Bone marrow (tissue), 2 donors: ENCODE measurements around the gene PLEKHG4.

ENCODE experiments used
- DNase-seq, 2 donors: peaks; one replicate each; lab custom pipeline; 2025; lab: John Stamatoyannopoulos, UW

Gene PLEKHG4

GRCh38 chr16:67260426-67261063 is 18.8 kb upstream of the PLEKHG4 start:
- peak in 1 of 2 donors; percentile 50 for DNase-seq

DNA sequence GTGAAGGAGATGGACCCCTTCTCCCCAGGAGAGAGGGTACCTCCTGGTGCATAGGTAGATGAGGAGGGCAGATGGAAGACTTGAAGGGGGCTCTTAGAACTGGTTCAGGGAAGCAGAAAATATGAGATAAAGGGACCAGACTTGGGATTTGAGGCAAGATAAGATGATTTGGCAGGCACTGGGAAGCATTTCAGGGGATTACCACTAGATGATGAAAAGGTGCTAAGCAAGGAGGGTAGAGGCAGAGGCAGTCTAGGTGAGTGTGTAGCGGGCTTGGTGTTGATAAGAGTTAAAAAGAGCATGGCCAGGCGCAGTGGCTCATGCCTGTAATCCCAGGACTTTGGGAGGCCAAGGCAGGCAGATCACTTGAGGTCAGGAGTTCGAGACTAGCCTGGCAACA is 16.1 kb upstream of the PLEKHG4 start:
- DNase-seq, result no peak

GRCh38 chr16:67264277-67264676 is 15.1 kb upstream of the PLEKHG4 start:
- DNase-seq, result no peak

GRCh38 chr16:67264866-67265265 is 14.5 kb upstream of the PLEKHG4 start:
- DNase-seq, result no peak

GRCh38 chr16:67265834-67266233 is 13.5 kb upstream of the PLEKHG4 start:
- no peak for DNase-seq

- DNase-seq, result no peak
Observed at GRCh38 chr16:67268136-67268579, 11.2 kb upstream of the PLEKHG4 start.

GRCh38 chr16:67269766-67270165 is 9.6 kb upstream of the PLEKHG4 start:
- DNase-seq, result no peak

DNA sequence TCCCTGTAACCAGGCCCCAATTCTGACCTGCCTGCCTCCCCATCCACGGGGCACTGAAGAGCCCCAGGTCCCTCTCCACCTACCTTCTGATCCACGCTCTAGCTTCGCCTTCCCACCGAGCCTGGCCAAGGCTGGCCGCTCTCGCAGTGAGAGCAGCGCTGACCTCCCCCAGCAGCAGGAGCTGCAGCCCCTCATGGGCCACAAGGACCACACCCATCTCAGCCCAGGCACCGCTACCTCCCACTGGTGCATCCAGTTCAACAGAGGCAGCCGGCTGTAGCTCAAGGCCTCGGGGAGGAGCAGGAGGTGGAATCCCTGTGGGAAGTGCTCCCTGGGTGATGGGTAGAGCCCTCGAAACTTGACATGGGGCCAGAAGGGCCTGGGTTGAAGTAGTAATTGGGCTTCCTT is 8.4 kb upstream of the PLEKHG4 start:
- DNase-seq, result no peak

DNA sequence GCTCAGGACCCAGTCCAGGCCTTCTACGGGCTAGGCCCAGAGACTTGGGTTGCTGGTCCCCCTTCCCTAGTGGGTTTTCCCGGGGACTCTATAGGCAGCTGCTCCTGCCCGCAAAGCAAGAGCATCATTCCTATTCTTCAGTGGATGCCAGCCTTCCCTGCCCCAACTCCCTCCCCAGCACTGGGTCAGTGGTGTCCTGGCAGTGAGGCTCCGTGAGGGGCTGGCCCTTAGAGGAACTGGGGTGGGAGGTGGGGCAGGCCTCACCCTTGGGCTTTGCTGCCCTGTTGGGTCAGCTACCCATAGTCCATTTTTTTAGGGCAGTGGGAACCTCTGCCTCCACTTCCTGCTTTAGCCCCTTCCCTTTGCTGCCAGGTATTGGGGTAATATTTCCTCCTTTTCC is 7.9 kb upstream of the PLEKHG4 start:
- DNase-seq, result no peak

- no peak for DNase-seq
Observed at GRCh38 chr16:67275321-67275720, 4.0 kb upstream of the PLEKHG4 start.

DNA sequence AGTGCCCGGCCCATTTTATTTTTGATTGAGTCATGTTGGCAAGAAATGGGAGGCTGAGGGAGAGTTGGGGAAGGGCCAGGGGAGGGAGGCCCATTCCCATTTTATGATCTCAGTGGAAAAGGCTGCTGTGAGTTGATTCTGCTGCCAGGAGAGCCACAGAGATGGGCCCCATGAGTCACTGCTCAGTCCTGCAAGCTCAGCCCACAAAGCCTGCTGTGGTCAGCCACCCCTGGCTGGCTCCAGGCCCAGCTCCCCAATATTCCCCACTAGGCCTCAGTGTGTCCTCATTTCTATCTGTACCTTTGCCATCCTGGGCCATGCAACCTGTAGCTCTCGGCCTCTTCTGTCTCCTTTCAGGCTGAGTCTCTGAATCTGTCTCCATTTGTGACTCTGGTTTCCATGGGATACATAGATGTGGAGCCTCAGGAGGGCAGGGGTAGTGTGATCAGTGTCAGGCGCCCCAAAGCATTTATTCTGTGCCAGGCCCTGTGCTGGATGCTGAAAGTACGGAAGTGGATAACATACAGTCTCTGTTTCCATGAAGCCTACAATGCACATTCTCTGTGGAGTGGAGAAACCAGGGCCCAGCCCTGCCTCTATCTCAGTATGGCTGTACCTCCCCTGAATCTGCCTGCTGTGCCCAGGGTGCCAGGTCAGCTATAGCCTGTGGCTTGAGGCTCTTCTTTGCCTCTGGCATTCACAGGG is 1.9 kb upstream of the PLEKHG4 start:
- no peak for DNase-seq

DNA sequence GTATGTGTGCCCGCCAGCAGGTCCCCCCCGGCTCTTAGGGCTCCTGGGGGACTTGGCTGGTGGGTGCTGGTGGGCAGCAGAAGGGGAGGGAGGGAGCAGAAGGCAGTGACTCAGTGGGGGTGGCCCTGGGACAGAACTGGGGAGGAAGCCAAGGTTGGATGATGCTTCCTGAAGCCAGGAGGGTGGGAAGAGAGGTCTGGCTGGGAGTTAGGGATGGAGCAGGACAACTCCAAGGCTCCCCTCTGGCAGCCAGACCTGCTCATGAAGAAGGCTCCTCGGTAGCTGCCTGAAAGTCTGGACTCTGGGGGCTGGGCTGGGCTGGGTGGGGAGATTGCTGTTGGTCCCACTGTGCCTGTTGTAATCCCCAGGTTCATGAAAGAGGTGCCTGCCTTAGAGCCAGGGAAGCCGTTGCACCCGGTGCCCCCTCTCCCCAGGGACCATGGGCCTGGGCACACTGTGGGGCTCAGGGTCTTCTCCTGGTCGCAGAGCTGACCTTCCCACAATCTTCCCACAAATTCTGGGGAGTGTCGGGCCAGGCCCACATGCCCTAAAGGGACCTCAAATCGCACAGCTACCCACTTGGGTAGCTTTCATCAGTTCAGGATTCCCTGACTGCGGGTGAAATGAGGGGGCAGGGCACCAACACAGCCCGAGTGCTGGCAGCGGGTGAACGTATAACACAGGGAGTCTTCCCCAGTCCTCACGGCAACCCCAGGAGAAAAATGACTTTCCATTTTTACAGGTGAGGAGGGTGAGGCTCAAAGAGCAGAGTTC is 1.1 kb upstream of the PLEKHG4 start:
- DNase-seq, result no peak

GRCh38 chr16:67278773-67279295 is 498 bp upstream of the PLEKHG4 start:
- DNase-seq, result peak in 1 of 2 donors; percentile 62

DNA sequence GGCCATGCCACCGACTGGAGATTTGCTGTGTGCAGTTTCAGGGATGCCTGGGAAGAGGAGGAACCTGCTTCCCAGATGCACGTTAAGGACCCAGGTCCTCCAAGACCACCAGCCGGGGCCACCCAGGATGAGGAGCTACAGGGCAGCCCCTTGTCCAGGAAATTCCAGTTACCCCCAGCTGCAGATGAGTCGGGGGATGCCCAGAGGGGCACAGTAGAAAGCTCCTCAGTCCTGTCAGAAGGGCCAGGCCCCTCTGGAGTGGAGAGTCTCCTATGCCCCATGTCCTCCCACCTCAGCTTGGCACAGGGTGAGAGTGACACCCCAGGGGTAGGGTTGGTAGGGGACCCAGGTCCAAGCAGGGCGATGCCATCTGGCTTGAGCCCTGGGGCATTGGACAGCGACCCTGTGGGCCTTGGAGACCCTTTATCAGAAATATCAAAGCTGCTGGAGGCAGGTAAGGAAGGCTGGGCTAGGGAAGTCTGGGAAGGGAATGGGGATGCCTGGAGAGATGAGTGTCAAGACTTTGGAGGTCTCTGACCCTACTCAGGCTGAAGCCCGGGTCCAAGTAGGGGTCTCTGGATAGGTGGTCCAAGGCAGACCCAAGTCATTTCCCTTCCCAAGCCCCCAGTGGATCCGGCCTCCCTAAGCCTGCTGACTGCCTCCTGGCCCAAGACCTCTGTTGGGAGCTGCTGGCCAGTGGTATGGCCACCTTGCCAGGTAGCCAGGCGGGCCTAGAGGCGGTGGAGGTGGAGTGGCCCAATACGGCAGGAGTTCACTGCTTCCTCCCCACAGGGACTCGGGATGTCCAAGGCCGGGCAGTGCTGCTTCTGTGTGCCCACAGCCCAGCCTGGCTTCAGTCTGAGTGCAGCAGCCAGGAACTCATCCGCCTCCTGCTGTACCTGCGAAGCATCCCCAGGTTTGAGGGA is 1.0 kb downstream of the PLEKHG4 start:
- no peak for DNase-seq

- no peak for DNase-seq
Observed at GRCh38 chr16:67281536-67282446, 2.5 kb downstream of the PLEKHG4 start.

GRCh38 chr16:67282447-67282805 is 3.1 kb downstream of the PLEKHG4 start:
- DNase-seq, result no peak

DNA sequence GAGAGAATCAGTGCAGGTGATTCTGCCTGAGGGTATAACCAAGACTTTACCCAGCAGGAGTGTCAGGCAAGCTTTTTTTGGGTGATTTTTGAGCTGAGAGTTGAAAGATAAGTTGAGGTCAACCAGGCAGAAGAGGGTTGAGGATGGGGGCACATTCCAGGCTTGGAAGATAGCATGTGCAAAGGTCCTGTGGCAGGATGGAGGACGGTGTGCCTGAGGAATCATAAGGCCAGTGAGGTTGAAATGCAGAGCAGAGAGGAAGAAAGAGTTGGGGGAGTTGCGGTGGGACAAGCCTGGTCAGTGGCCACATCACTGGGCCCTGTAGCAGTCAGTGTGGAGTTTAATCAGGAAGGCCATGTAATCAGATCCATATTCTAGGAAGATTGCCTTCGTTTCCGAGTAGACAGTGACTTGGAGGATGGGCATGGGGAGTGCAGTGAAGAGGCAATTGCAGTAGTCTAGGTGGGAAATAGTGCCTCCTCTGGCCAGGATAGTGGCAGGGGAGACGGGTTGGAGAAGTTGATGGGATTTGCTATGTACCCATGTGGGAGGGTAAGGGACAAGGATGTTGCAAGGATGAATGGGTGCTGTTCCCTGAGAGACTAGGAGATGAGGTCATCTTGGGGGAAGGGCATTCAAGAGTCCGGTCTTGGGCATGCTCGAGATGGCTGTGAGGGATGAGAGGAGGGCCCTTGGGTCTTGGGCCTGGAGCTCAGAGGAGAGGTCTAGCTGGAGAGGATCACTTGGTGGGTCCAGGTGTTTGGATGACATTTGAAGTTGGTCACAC is 3.9 kb downstream of the PLEKHG4 start:
- DNase-seq, result no peak

DNA sequence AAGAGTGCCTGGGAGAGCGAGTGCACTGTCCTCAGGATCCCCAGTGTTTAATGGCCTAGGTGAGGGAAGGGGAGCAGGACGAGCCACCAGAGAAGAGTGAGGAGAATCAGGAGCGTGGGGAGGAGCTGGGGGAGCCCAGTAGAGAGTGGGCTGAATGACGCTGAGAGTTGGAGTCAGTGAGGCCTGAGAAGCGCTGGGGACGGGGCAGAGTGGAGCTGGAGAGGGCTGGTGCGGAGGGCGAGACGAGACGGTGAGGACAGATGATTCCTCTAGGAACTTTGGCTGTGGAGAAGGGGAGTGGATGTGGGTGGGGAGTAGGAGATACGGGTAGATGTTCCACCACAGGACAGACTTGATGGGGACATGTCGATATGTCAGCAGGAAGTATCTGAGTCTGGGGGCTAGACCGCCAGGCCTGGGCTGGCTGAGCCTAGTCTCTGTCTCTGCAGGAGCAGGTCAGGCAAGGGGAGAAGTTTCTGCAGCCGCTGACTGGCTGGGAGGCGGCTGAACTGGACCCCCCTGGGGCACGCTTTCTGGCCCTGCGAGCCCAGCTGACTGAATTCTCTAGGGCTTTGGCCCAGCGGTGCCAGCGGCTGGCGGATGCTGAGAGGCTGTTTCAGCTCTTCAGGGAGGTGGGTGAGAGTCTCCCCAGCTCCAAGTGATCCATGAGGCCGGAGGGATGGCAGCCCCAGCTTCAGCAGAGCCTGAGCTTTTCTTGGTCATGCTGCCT is 4.7 kb downstream of the PLEKHG4 start:
- DNase-seq, result no peak
